CD4-positive, alpha-beta T cell (primary cell): ENCODE data around the gene ALPL. TPM values are rescaled to one million over a fixed set of nuclear protein-coding genes. Genes with fewer than 3 reads are reported as not detected.

Experiments
- ATAC-seq: fragments of 200-7000 bp; cut with Tn5 transposase; one replicate; pipeline ENCODE4 v1.10.0; 2022; ENCODE audit warnings: mild to moderate bottlenecking; ENCODE audit not compliant: poor library complexity
- CTCF ChIA-PET: fragments of 350-600 bp; sonication (Branson Sonifier 250); formaldehyde crosslinking; loops from one replicate; lab custom pipeline; 2021; ENCODE audit warnings: antibody characterized with exemption, inconsistent platforms; lab: Charles Lee
- POLR2A ChIA-PET: fragments of 350-600 bp; sonication (Branson Sonifier 250); formaldehyde crosslinking; loops from one replicate; lab custom pipeline; 2021; ENCODE audit warnings: antibody characterized with exemption, inconsistent platforms; lab: Charles Lee
- DNase-seq, 14 experiments: peaks; one replicate each; pipeline ENCODE4 v3.0.0-alpha.2; 2013 to 2020; ENCODE audit warnings: mixed read lengths in 2 of 14
- H3K27ac ChIP-seq, 2 donors: one replicate each; pipeline versions ENCODE4 v1.5.1 to v1.7.0; 2013; ENCODE audit warnings: low read length in 2 of 2, low read depth in 1 of 2, mild to moderate bottlenecking in 1 of 2
- H3K27me3 ChIP-seq, 2 experiments: 1 replicate in 1 of 2; 2 replicates in 1 of 2; pipeline versions ENCODE4 v1.6.1 to v1.7.0; 2013; ENCODE audit warnings: low read length in 2 of 2, control low read depth in 1 of 2, mild to moderate bottlenecking in 1 of 2, moderate library complexity in 1 of 2; ENCODE audit not compliant: insufficient read depth in 2 of 2, control insufficient read depth in 1 of 2
- H3K36me3 ChIP-seq: one replicate; pipeline ENCODE4 v1.6.1; 2013; ENCODE audit warnings: low read length, control low read depth; ENCODE audit not compliant: insufficient read depth
- H3K4me1 ChIP-seq: one replicate; pipeline ENCODE4 v1.6.1; 2013; ENCODE audit warnings: low read length, control low read depth; ENCODE audit not compliant: insufficient read depth
- H3K4me3 ChIP-seq: one replicate; pipeline ENCODE4 v1.5.1; 2013; ENCODE audit warnings: mild to moderate bottlenecking, low read length, moderate library complexity
- H3K9me3 ChIP-seq, 2 experiments: 1 replicate in 1 of 2; 2 replicates in 1 of 2; pipeline versions ENCODE4 v1.6.1 to v1.7.0; 2013; ENCODE audit warnings: low read length in 2 of 2, mild to moderate bottlenecking in 2 of 2, control low read depth in 1 of 2, moderate library complexity in 1 of 2; ENCODE audit not compliant: control insufficient read depth in 1 of 2, insufficient read depth in 1 of 2
- H3K27ac Mint-ChIP-seq: one replicate; pipeline ENCODE4 v1.8.0; 2020; ENCODE audit warnings: mixed read lengths
- H3K27me3 Mint-ChIP-seq: one replicate; pipeline ENCODE4 v1.8.0; 2021; ENCODE audit warnings: mixed read lengths
- H3K36me3 Mint-ChIP-seq: one replicate; pipeline ENCODE4 v1.8.0; 2021; ENCODE audit warnings: low read depth, mixed read lengths
- H3K4me1 Mint-ChIP-seq: one replicate; pipeline ENCODE4 v1.8.0; 2021; ENCODE audit warnings: low read depth, mixed read lengths
- H3K4me3 Mint-ChIP-seq: one replicate; pipeline ENCODE4 v1.8.0; 2020; ENCODE audit warnings: mild to moderate bottlenecking, mixed read lengths
- H3K9me3 Mint-ChIP-seq: one replicate; pipeline ENCODE4 v1.8.0; 2020; ENCODE audit warnings: mixed read lengths
- intact Hi-C, 2 experiments: fragments of 100-400 bp; cut with DNase I in 1 of 2; cut with micrococcal nuclease in 1 of 2; formaldehyde crosslinking; loops; one replicate each; pipeline versions ENCODE4 v1.15.1 to v1.9.0; 2023 to 2025; cut with DNase I, micrococcal nuclease
- total RNA-seq, 174 experiments: library from RNA in 2 of 174; stranded (reverse) in 2 of 174; gene quantifications; one replicate each; pipeline ENCODE4 v1.2.3 and lab custom pipeline; 2021 to 2026
- TF ChIP-seq, protein P1 (sequence below): fragments of 200-600 bp; IDR thresholded peaks from one replicate; pipeline ENCODE4 v1.8.0; 2022; ENCODE audit warnings: antibody characterized with exemption, mild to moderate bottlenecking

ALPL gene
- total RNA-seq, 2 experiments from 2014 or later: not detected

- peaks cover 41 to 48% of the 10 kb centered on the region in 2 experiments for H3K27me3 ChIP-seq
- H3K27ac ChIP-seq: no peak overlapping the region
- Mint-ChIP-seq H3K9me3 (no peaks in the 10 kb centered on the region), H3K27me3 (peaks cover 54% of the 10 kb centered on the region), H3K36me3 (no peaks in the 10 kb centered on the region), H3K27ac (no peak overlapping the region), H3K4me3 (no peak overlapping the region), H3K4me1 (peaks cover 19% of the 10 kb centered on the region)
- ATAC-seq: no peak
- TF ChIP-seq, protein P1, sequence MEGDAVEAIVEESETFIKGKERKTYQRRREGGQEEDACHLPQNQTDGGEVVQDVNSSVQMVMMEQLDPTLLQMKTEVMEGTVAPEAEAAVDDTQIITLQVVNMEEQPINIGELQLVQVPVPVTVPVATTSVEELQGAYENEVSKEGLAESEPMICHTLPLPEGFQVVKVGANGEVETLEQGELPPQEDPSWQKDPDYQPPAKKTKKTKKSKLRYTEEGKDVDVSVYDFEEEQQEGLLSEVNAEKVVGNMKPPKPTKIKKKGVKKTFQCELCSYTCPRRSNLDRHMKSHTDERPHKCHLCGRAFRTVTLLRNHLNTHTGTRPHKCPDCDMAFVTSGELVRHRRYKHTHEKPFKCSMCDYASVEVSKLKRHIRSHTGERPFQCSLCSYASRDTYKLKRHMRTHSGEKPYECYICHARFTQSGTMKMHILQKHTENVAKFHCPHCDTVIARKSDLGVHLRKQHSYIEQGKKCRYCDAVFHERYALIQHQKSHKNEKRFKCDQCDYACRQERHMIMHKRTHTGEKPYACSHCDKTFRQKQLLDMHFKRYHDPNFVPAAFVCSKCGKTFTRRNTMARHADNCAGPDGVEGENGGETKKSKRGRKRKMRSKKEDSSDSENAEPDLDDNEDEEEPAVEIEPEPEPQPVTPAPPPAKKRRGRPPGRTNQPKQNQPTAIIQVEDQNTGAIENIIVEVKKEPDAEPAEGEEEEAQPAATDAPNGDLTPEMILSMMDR: no peak
- POLR2A ChIA-PET: no interaction called here
- no peak for DNase-seq
- CTCF ChIA-PET: interaction anchor here (0.6 kb wide), 1 partner anchor 266 kb away, joined by 3 read pairs; no protein-coding TSS in a partner anchor
- no peak overlapping the region for H3K4me3 ChIP-seq
- peaks cover 11% of the 10 kb centered on the region for H3K4me1 ChIP-seq
- intact Hi-C loops: no loop called here
- peaks cover 0 to 15% of the 10 kb centered on the region in 2 experiments for H3K9me3 ChIP-seq
- H3K36me3 ChIP-seq: no peaks in the 10 kb centered on the region
Observed at GRCh38 chr1:21510885-21511578, 1.8 kb downstream of the ALPL start.

GRCh38 chr1:21511579-21512522, 2.6 kb downstream of the ALPL start:
- no peak for DNase-seq
- TF ChIP-seq, protein P1: no peak
- H3K4me1 ChIP-seq: peaks cover 11% of the 10 kb centered on the region

GRCh38 chr1:21514245-21514644, 5.0 kb downstream of the ALPL start:
- Mint-ChIP-seq H3K27ac (no peak overlapping the region), H3K27me3 (peaks cover 29% of the 10 kb centered on the region), H3K4me3 (no peak overlapping the region), H3K9me3 (no peaks in the 10 kb centered on the region), H3K4me1 (peaks cover 4% of the 10 kb centered on the region), H3K36me3 (no peaks in the 10 kb centered on the region)
- DNase-seq (no peak), ATAC-seq (no peak)
- ChIA-PET CTCF (no interaction called here), POLR2A (no interaction called here)
- peaks cover 17 to 20% of the 10 kb centered on the region in 2 experiments for H3K27me3 ChIP-seq
- no peak overlapping the region for H3K4me3 ChIP-seq
- H3K4me1 ChIP-seq: peaks cover 4% of the 10 kb centered on the region
- H3K27ac ChIP-seq: no peak overlapping the region
- TF ChIP-seq, protein P1: no peak
- H3K9me3 ChIP-seq: peaks cover 0 to 5% of the 10 kb centered on the region in 2 experiments
- intact Hi-C loops: no loop called here
- no peaks in the 10 kb centered on the region for H3K36me3 ChIP-seq

More at GRCh38 chr1:21511579-21512522, 2.6 kb downstream of the ALPL start:
- Histone ChIP-seq H3K9me3 (peaks cover 0 to 14% of the 10 kb centered on the region in 2 experiments), H3K27ac (no peak overlapping the region), H3K27me3 (peaks cover 34 to 40% of the 10 kb centered on the region in 2 experiments), H3K36me3 (no peaks in the 10 kb centered on the region), H3K4me3 (no peak overlapping the region)
- peaks cover 49% of the 10 kb centered on the region for H3K27me3 Mint-ChIP-seq
- no peak overlapping the region for H3K4me3 Mint-ChIP-seq
- no peak for ATAC-seq
- H3K4me1 Mint-ChIP-seq: peaks cover 19% of the 10 kb centered on the region
- no peaks in the 10 kb centered on the region for H3K36me3 Mint-ChIP-seq
- H3K27ac Mint-ChIP-seq: no peak overlapping the region
- intact Hi-C loops: no loop called here
- H3K9me3 Mint-ChIP-seq: no peaks in the 10 kb centered on the region
- ChIA-PET CTCF (no interaction called here), POLR2A (no interaction called here)
